ENCODE measurements around the gene TMEM51. TPM values are rescaled to one million over a fixed set of nuclear protein-coding genes. Genes with fewer than 3 reads are reported as not detected.
A peak's percentile ranks its signal among the peaks of the same experiment; 100 is the strongest.

The TMEM51 gene
- total RNA-seq, 1 donor from 2014 or later, result 31.4 TPM

- no peaks in the 10 kb centered on the region for H3K9me3 ChIP-seq
- H3K27me3 ChIP-seq, result no peaks in the 10 kb centered on the region
- no peak for DNase-seq (ENCODE audit: extremely low spot score in 2 of 2)
- H3K4me1 ChIP-seq, result peaks cover 48% of the 10 kb centered on the region
- peak overlapping the region; percentile 96 for H3K27ac ChIP-seq
- H3K36me3 ChIP-seq, result no peaks in the 10 kb centered on the region
- intact Hi-C loops (cut with DNase I), result loop anchor here (2.0 to 10.0 kb wide), 2 partner anchors 61 to 119 kb away; no protein-coding TSS in a partner anchor
- no peak for TF ChIP-seq POLR2AphosphoS5 (IDR thresholded peaks at IDR 0.05; ENCODE audit: insufficient read depth in 1 of 2, low read depth in 1 of 2)
- TF ChIP-seq POLR2A (IDR thresholded peaks at IDR 0.05), result no peak
- TF ChIP-seq, protein P1, sequence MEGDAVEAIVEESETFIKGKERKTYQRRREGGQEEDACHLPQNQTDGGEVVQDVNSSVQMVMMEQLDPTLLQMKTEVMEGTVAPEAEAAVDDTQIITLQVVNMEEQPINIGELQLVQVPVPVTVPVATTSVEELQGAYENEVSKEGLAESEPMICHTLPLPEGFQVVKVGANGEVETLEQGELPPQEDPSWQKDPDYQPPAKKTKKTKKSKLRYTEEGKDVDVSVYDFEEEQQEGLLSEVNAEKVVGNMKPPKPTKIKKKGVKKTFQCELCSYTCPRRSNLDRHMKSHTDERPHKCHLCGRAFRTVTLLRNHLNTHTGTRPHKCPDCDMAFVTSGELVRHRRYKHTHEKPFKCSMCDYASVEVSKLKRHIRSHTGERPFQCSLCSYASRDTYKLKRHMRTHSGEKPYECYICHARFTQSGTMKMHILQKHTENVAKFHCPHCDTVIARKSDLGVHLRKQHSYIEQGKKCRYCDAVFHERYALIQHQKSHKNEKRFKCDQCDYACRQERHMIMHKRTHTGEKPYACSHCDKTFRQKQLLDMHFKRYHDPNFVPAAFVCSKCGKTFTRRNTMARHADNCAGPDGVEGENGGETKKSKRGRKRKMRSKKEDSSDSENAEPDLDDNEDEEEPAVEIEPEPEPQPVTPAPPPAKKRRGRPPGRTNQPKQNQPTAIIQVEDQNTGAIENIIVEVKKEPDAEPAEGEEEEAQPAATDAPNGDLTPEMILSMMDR (IDR thresholded peaks at IDR 0.05), result peak; percentile 22 to 56 (median 53)
- peak overlapping the region; percentile 72 to 78 for H3K4me3 ChIP-seq
These were observed 414 bp downstream of the TMEM51 start for GRCh38 chr1:15153842-15154479.

DNA sequence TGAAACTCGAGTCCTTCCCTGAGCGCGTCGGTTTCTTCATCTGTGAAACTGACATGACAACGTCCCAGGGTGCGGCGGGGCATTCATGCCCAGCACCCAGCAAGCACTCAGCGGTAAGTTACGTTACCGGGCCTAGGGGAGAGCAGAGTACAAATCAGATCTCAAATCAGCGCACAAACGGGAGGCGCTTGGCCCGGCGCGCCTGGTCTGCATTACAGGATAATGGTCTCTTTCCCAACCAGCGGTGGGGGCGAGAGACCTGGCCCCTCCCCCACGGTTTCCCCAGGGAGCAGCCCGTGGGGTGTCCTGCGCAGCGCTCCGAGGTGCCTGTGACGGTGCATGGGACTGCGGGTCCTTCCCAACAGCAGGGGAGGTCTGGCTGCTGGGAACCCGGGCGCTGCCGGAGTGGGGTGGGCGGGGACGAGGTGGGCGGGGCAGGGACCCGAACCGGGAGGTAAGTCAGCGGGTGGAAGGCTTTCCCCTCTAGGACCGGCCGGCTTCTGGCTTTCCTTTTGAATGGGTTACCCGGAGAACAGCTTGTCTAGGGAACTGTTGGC lies 1.0 kb downstream of the TMEM51 start:
- Histone ChIP-seq H3K4me3 (peak overlapping the region; percentile 72 to 78), H3K4me1 (peaks cover 54% of the 10 kb centered on the region), H3K9me3 (no peaks in the 10 kb centered on the region), H3K36me3 (no peaks in the 10 kb centered on the region), H3K27me3 (no peaks in the 10 kb centered on the region), H3K27ac (peak overlapping the region; percentile 96)
- TF ChIP-seq POLR2AphosphoS5 (IDR thresholded peaks at IDR 0.05; ENCODE audit: insufficient read depth in 1 of 2, low read depth in 1 of 2) (peak in 1 of 2 donors; percentile 59), POLR2A (IDR thresholded peaks at IDR 0.05) (no peak)
- DNase-seq (ENCODE audit: extremely low spot score in 2 of 2), result no peak
- intact Hi-C loops (cut with DNase I), result loop anchor here (10.0 kb wide), 1 partner anchor 60 kb away; no protein-coding TSS in a partner anchor

DNA sequence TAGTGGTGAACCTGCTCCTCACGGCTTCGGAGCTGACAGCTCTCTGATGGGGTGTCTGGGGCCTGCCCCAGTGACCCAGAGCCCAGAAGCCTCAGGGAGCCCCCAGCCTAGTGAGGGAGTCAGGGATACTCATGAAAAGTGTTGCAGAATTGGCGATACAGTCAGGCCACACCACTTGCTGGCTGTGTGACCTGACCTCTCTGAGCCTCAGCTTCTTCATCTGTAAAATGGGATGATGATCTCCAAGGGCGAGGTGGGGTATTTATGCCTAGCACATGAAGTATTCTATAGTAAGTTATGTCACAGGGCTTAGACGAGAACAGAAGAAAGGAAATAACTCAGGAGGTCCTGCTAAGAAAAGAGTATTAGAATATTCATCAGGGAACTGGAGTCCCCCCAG lies 1.6 kb downstream of the TMEM51 start:
- intact Hi-C loops (cut with DNase I), result loop anchor here (10.0 kb wide), 1 partner anchor 60 kb away; no protein-coding TSS in a partner anchor

GRCh38 chr1:15155888-15156741 lies 2.6 kb downstream of the TMEM51 start:
- DNase-seq (ENCODE audit: extremely low spot score in 2 of 2), result no peak
- no peaks in the 10 kb centered on the region for H3K36me3 ChIP-seq
- no peak overlapping the region for H3K4me3 ChIP-seq
- peak overlapping the region; percentile 96 for H3K27ac ChIP-seq
- no peaks in the 10 kb centered on the region for H3K9me3 ChIP-seq
- TF ChIP-seq POLR2A (IDR thresholded peaks at IDR 0.05) (no peak), POLR2AphosphoS5 (IDR thresholded peaks at IDR 0.05; ENCODE audit: insufficient read depth in 1 of 2, low read depth in 1 of 2) (no peak)
- TF ChIP-seq, protein P1 (IDR thresholded peaks at IDR 0.05), result no peak
- intact Hi-C loops (cut with DNase I), result loop anchor here (10.0 kb wide), 1 partner anchor 59 kb away; no protein-coding TSS in a partner anchor
- peaks cover 55% of the 10 kb centered on the region for H3K4me1 ChIP-seq
- H3K27me3 ChIP-seq, result no peaks in the 10 kb centered on the region

More for the DNA sequence above, 1.6 kb downstream of the TMEM51 start:
- TF ChIP-seq POLR2AphosphoS5 (IDR thresholded peaks at IDR 0.05; ENCODE audit: insufficient read depth in 1 of 2, low read depth in 1 of 2) (no peak), POLR2A (IDR thresholded peaks at IDR 0.05) (no peak)
- TF ChIP-seq, protein P1 (IDR thresholded peaks at IDR 0.05), result no peak
- H3K27me3 ChIP-seq, result no peaks in the 10 kb centered on the region
- DNase-seq (ENCODE audit: extremely low spot score in 2 of 2), result no peak
- H3K4me3 ChIP-seq, result peak overlapping the region in 1 of 2 donors; percentile 78
- H3K36me3 ChIP-seq, result no peaks in the 10 kb centered on the region
- H3K27ac ChIP-seq, result peak overlapping the region; percentile 96
- H3K9me3 ChIP-seq, result no peaks in the 10 kb centered on the region
- peaks cover 55% of the 10 kb centered on the region for H3K4me1 ChIP-seq

GRCh38 chr1:15156807-15157380 lies 3.3 kb downstream of the TMEM51 start:
- Histone ChIP-seq H3K36me3 (no peaks in the 10 kb centered on the region), H3K4me3 (no peak overlapping the region), H3K9me3 (no peaks in the 10 kb centered on the region), H3K4me1 (peaks cover 49% of the 10 kb centered on the region), H3K27me3 (no peaks in the 10 kb centered on the region), H3K27ac (peak overlapping the region; percentile 96)
- DNase-seq (ENCODE audit: extremely low spot score in 2 of 2), result no peak
- TF ChIP-seq, protein P1 (IDR thresholded peaks at IDR 0.05), result no peak
- no peak for TF ChIP-seq POLR2AphosphoS5 (IDR thresholded peaks at IDR 0.05; ENCODE audit: insufficient read depth in 1 of 2, low read depth in 1 of 2)
- no peak for TF ChIP-seq POLR2A (IDR thresholded peaks at IDR 0.05)
- intact Hi-C loops (cut with DNase I), result loop anchor here (10.0 kb wide), 1 partner anchor 58 kb away; no protein-coding TSS in a partner anchor
